ENCODE data around the gene HOXB3.

HOXB3 gene

DNA sequence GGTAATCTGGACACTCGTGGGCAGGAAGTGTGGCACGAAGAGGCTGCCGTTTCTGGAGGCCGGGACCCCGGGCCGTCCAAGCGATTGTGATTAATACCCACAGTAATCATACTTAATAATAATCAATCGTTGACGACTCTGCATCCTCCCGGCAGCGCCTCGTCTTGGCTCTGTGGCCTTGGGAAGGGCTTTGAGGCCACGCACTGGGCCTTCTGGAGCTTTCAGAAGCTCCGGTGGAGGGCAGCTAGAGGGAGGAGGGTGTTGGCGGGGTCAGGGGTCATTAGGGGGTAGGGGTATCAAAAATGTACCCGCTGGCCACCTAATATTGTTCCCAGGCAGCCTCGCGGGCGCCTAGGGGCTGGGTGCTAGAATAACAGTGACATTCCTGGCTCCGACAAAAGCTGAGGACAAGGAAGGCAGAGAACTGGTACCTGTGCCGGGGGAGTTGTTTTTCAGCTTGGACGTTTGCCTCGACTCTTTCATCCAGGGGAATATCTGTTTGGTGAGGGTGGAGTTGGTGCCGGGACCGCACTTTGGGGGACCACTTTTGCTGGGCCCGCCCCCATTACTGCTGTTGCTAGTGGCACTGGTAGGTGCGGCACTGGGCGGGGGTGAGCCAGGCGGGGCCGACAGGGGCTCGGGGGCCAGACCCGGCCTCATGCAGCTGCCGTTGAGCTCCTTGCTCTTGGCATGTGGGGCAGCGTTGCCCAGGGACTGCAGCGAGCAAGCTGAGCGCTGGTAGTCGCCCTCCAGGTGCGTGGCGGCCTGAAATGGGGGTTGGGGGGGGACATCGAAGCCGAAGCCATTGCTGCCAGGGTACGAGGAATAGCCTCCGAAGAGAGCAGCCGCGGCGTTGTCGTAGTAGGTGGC, 38.2 kb downstream of the HOXB3 start:
- H3K4me3 Mint-ChIP-seq: no peak overlapping the region
- no peaks in the 10 kb centered on the region for H3K36me3 Mint-ChIP-seq (ENCODE audit: low read depth)
- peaks cover 21% of the 10 kb centered on the region for H3K27me3 Mint-ChIP-seq
- no peak overlapping the region for H3K27ac Mint-ChIP-seq
- DNase-seq (no peak), ATAC-seq (no peak)
- no peaks in the 10 kb centered on the region for H3K9me3 Mint-ChIP-seq
- H3K4me1 Mint-ChIP-seq: peaks cover 27% of the 10 kb centered on the region

DNA sequence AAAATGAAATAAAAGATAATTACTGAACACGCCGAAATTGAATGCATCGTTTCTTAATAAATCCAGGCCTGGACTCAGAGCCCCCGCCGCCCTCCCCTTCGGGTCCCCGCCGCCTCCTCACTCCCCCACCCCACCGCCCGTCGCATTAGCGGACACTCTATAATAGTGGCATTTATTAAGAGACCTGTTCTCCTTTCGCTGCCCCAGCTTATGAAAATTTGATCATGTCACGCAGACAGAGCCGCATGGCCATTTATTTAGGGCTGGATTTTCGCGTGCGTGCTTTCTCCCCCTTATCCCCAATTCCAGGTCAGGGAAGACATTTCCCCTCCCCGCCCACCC, 38.9 kb downstream of the HOXB3 start:
- Mint-ChIP-seq H3K4me1 (peaks cover 32% of the 10 kb centered on the region), H3K27me3 (peaks cover 15% of the 10 kb centered on the region), H3K36me3 (ENCODE audit: low read depth) (no peaks in the 10 kb centered on the region)

DNA sequence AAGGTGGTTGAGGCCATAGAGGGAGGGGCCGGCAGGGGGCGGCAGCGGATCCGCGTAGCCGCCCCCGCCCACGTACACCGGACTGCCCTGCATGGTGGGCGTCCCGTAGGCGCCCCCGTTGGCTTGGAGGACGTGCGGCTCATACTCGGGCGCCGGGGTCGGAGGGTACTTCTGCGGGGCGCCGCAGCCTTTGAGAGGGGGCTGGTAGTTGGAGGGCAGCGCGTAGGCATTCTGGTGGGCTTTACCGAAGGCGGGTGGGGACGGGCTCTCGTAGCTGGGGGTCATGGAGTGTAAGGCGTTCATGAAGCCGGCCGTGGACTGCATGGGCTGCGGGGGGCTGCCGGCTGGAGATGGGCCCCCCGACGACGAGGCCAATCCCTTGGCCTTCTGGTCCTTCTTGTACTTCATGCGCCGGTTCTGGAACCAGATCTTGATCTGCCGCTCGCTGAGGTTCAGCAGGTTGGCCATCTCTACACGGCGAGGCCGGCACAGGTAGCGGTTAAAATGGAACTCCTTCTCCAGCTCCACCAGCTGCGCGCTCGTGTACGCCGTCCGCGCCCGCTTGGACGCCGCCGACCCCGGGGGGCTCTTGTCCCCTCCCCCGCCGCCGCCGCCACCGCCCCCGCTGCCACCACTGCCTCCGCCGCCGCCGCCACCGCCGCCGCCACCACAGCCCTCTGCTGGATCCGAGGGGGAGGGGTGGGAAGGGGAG, 39.4 kb downstream of the HOXB3 start:
- H3K9me3 Mint-ChIP-seq: no peaks in the 10 kb centered on the region
- peaks cover 34% of the 10 kb centered on the region for H3K4me1 Mint-ChIP-seq
- no peaks in the 10 kb centered on the region for H3K36me3 Mint-ChIP-seq (ENCODE audit: low read depth)
- DNase-seq (no peak), ATAC-seq (no peak)
- H3K4me3 Mint-ChIP-seq: no peak overlapping the region
- peaks cover 9% of the 10 kb centered on the region for H3K27me3 Mint-ChIP-seq
- no peak overlapping the region for H3K27ac Mint-ChIP-seq

More for the DNA sequence above, 38.9 kb downstream of the HOXB3 start:
- ATAC-seq (no peak), DNase-seq (no peak)
- H3K27ac Mint-ChIP-seq: no peak overlapping the region
- no peaks in the 10 kb centered on the region for H3K9me3 Mint-ChIP-seq
- no peak overlapping the region for H3K4me3 Mint-ChIP-seq

DNA sequence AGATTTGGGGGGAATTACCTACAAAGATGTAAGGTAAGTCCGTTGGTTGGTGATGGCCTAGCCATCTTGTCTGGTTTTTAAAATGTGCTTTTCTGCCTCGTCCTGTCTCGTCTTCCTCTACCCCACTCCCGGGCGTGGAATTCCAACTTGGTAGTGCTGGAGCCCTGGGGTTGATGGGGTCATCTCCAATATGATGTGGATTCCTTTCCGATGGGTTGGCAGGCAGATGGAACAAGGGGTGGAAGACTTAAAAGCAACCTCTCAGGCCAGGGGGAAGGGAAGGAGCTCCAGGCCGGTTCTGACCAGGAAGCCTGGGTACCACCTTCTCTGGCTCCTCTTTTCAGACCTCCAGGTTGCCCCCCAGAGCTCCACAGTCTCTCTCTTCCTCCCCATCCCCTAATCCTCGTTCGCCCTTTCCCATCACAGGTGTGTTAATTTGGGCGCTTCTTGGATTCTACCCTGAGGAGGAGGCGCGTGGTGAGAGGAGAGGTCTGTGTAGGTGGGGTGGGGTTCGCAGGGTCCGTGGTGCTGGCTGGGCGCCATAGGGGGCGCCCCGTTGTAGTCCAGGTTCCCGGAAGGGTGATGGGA, 40.0 kb downstream of the HOXB3 start:
- H3K27me3 Mint-ChIP-seq: peaks cover 5% of the 10 kb centered on the region
- no peak overlapping the region for H3K27ac Mint-ChIP-seq
- peaks cover 36% of the 10 kb centered on the region for H3K4me1 Mint-ChIP-seq
- DNase-seq (no peak), ATAC-seq (no peak)
- H3K9me3 Mint-ChIP-seq: no peaks in the 10 kb centered on the region
- no peaks in the 10 kb centered on the region for H3K36me3 Mint-ChIP-seq (ENCODE audit: low read depth)
- no peak overlapping the region for H3K4me3 Mint-ChIP-seq

DNA sequence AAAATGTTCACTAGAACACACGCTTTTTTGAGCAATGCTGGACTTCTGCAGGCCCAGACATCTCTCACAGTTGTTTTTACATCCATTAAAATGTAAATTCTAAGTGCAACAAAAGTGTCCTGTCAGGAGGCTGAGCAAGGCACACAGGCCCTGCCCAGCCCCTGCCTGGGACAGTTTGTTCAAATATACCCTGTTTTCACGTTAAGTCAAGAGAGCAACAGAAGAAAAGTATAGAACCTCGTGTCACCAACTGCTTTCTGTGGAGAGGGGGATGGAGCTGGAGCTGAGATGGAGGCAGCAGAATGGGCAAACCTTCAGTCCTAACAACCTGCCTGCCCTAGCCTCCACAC, 40.8 kb downstream of the HOXB3 start:
- ATAC-seq: no peak
- H3K4me3 Mint-ChIP-seq: no peak overlapping the region

GRCh38 chr17:48548523-48549280, 41.3 kb downstream of the HOXB3 start:
- H3K27me3 Mint-ChIP-seq: peaks cover 2% of the 10 kb centered on the region
- no peaks in the 10 kb centered on the region for H3K36me3 Mint-ChIP-seq (ENCODE audit: low read depth)
- ATAC-seq: no peak
- peaks cover 39% of the 10 kb centered on the region for H3K4me1 Mint-ChIP-seq
- DNase-seq: no peak
- peak overlapping the region; percentile 59 for H3K4me3 Mint-ChIP-seq
- no peaks in the 10 kb centered on the region for H3K9me3 Mint-ChIP-seq
- H3K27ac Mint-ChIP-seq: peak overlapping the region; percentile 47

More for the DNA sequence above, 40.8 kb downstream of the HOXB3 start:
- no peak for DNase-seq
- H3K36me3 Mint-ChIP-seq (ENCODE audit: low read depth): no peaks in the 10 kb centered on the region
- peaks cover 2% of the 10 kb centered on the region for H3K27me3 Mint-ChIP-seq
- peaks cover 36% of the 10 kb centered on the region for H3K4me1 Mint-ChIP-seq
- no peak overlapping the region for H3K27ac Mint-ChIP-seq
- H3K9me3 Mint-ChIP-seq: no peaks in the 10 kb centered on the region

- H3K27me3 Mint-ChIP-seq: peaks cover 2% of the 10 kb centered on the region
- peak overlapping the region; percentile 47 for H3K27ac Mint-ChIP-seq
- peak overlapping the region; percentile 59 for H3K4me3 Mint-ChIP-seq
- peaks cover 39% of the 10 kb centered on the region for H3K4me1 Mint-ChIP-seq
- DNase-seq (no peak), ATAC-seq (no peak)
- no peaks in the 10 kb centered on the region for H3K9me3 Mint-ChIP-seq
- no peaks in the 10 kb centered on the region for H3K36me3 Mint-ChIP-seq (ENCODE audit: low read depth)
Observed at GRCh38 chr17:48547808-48548522, 42.1 kb downstream of the HOXB3 start.

- peaks cover 6% of the 10 kb centered on the region for H3K27me3 Mint-ChIP-seq
- H3K27ac Mint-ChIP-seq: peak overlapping the region; percentile 53
- peak overlapping the region; percentile 59 for H3K4me3 Mint-ChIP-seq
- ATAC-seq (no peak), DNase-seq (no peak)
- H3K36me3 Mint-ChIP-seq (ENCODE audit: low read depth): peaks cover 3% of the 10 kb centered on the region
- H3K4me1 Mint-ChIP-seq: peaks cover 44% of the 10 kb centered on the region
- no peaks in the 10 kb centered on the region for H3K9me3 Mint-ChIP-seq
Observed at GRCh38 chr17:48546924-48547807, 42.9 kb downstream of the HOXB3 start.

- no peak for ATAC-seq
- no peak for DNase-seq
- H3K27me3 Mint-ChIP-seq: peaks cover 9% of the 10 kb centered on the region
- H3K9me3 Mint-ChIP-seq: no peaks in the 10 kb centered on the region
- peak overlapping the region; percentile 13 for H3K4me3 Mint-ChIP-seq
- H3K36me3 Mint-ChIP-seq (ENCODE audit: low read depth): peaks cover 3% of the 10 kb centered on the region
- H3K4me1 Mint-ChIP-seq: peaks cover 52% of the 10 kb centered on the region
- peak overlapping the region; percentile 53 for H3K27ac Mint-ChIP-seq
Observed at GRCh38 chr17:48546137-48546923, 43.7 kb downstream of the HOXB3 start.

- DNase-seq (no peak), ATAC-seq (no peak)
- peak overlapping the region; percentile 87 for H3K4me3 Mint-ChIP-seq
- H3K9me3 Mint-ChIP-seq: no peaks in the 10 kb centered on the region
- H3K36me3 Mint-ChIP-seq (ENCODE audit: low read depth): peaks cover 3% of the 10 kb centered on the region
- H3K4me1 Mint-ChIP-seq: peaks cover 57% of the 10 kb centered on the region
- H3K27ac Mint-ChIP-seq: peak overlapping the region; percentile 25
- peaks cover 9% of the 10 kb centered on the region for H3K27me3 Mint-ChIP-seq
Observed at GRCh38 chr17:48545539-48545938, 44.5 kb downstream of the HOXB3 start.

DNA sequence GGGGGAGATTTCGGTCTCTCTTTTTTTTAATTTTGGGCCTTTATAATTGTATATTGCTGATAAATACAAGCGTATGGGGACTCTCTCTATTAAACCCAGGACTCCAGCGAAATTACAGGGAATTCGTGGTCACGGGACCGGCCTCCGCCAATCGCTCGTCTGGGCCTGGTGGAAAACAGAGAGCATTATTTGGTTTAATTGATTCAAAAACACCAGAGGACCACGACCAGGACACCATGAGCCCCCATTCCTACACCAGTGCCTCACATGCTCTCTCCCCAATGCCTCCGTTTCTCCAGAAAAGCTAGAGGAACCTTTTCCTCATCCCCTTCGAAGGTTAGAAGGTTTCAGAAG, 45.0 kb downstream of the HOXB3 start, which contains the start of gene HOXB2:
Gene HOXB2 (minus strand): TSS at position 88 of the 354 bp plus-strand sequence. CDS start 198 bp downstream, outside the sequence.
- Mint-ChIP-seq H3K4me3 (peak within 1 kb of the TSS; percentile 87), H3K27ac (peak within 1 kb of the TSS; percentile 95), H3K4me1 (peaks cover 61% of the 10 kb centered on the region), H3K9me3 (no peaks in the 10 kb centered on the region), H3K27me3 (peaks cover 9% of the 10 kb centered on the region), H3K36me3 (ENCODE audit: low read depth) (peaks cover 3% of the 10 kb centered on the region)
- DNase-seq: no peak
- ATAC-seq: no peak

- H3K9me3 Mint-ChIP-seq: no peaks in the 10 kb centered on the region
- H3K27ac Mint-ChIP-seq: peak overlapping the region; percentile 95
- H3K4me3 Mint-ChIP-seq: peak overlapping the region; percentile 87
- H3K27me3 Mint-ChIP-seq: peaks cover 9% of the 10 kb centered on the region
- peaks cover 63% of the 10 kb centered on the region for H3K4me1 Mint-ChIP-seq
- peaks cover 3% of the 10 kb centered on the region for H3K36me3 Mint-ChIP-seq (ENCODE audit: low read depth)
- no peak for ATAC-seq
- peak; percentile 57 for DNase-seq
Observed at GRCh38 chr17:48544349-48545021, 45.6 kb downstream of the HOXB3 start.

Measured in activated naive CD8-positive, alpha-beta T cell treated with anti-CD3 and anti-CD28 coated beads, Interleukin-2, amount 50 U/mL, for 24 hours (primary cell).